Adipocyte (in vitro differentiated cells): ENCODE results near the gene DHRS1.

ENCODE experiments used
- DNase-seq: peaks from one replicate; pipeline ENCODE4 v3.0.0-alpha.2; 2015; ENCODE audit warnings: low read depth
- H3K27me3 ChIP-seq: replicated peaks from 2 replicates; pipeline ENCODE4 v1.7.0; 2013; ENCODE audit warnings: mild to moderate bottlenecking, low read length, moderate library complexity; ENCODE audit not compliant: control insufficient read depth, insufficient read depth
- H3K36me3 ChIP-seq: 2 replicates; pipeline ENCODE4 v1.7.0; 2013; ENCODE audit warnings: low read length, mild to moderate bottlenecking, moderate library complexity; ENCODE audit not compliant: control insufficient read depth, insufficient read depth, severe bottlenecking
- H3K4me1 ChIP-seq: 2 replicates; pipeline ENCODE4 v1.7.0; 2013; ENCODE audit warnings: mild to moderate bottlenecking, low read length, moderate library complexity; ENCODE audit not compliant: control insufficient read depth, insufficient read depth
- H3K4me3 ChIP-seq: 2 replicates; pipeline ENCODE4 v1.7.0; 2013; ENCODE audit warnings: mild to moderate bottlenecking, low read length, moderate library complexity
- H3K9ac ChIP-seq: 2 replicates; pipeline ENCODE4 v1.7.0; 2013; ENCODE audit warnings: mild to moderate bottlenecking, low read length, moderate library complexity
- H3K9me3 ChIP-seq: 2 replicates; pipeline ENCODE4 v1.7.0; 2013; ENCODE audit warnings: mild to moderate bottlenecking, low read length, moderate library complexity; ENCODE audit not compliant: control insufficient read depth

The DHRS1 gene

DNA sequence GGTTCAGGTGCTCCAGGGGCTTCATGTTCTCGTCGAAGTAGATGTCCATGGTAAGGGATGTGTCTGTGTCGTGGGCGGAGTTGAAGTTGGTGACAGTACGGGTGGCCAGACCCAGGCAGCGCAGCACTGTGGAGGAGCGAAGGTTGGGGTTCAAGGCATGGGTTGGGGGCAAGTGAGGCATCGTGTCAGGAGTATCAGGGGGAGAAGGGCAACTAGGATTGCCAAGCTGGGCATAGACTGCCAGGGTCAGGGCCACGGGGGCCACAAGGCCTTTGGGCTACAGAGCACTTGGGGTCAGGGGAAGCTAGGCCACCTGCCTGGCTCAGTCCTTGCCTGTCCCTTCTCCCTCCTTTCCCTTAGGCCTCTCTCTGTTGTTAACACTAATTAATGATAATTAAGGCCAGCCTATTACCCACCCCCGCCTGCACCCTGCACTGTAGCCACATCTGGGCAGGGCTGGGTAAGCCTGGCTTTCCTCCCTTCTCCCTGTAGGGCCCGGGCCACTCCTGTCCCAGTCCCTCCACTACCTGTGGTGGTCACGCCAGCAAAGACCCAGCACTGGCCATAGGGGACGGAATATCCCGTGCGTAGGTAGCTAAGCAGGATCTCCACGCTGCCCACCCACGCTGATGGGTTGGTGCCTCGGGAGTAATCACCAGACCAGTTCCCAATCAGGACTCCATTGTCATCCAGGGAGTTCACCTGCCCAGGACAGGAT lies 40.9 kb downstream of the DHRS1 start:
- no peak for DNase-seq
- no peak overlapping the region for H3K9ac ChIP-seq
- peaks cover 10% of the 10 kb centered on the region for H3K4me1 ChIP-seq
- H3K4me3 ChIP-seq = no peak overlapping the region
- no peaks in the 10 kb centered on the region for H3K9me3 ChIP-seq
- H3K27me3 ChIP-seq = no peaks in the 10 kb centered on the region
- H3K36me3 ChIP-seq = no peaks in the 10 kb centered on the region

GRCh38 chr14:24258119-24258518 lies 41.5 kb downstream of the DHRS1 start:
- no peaks in the 10 kb centered on the region for H3K36me3 ChIP-seq
- no peak overlapping the region for H3K9ac ChIP-seq
- no peak overlapping the region for H3K4me3 ChIP-seq
- H3K4me1 ChIP-seq = peaks cover 10% of the 10 kb centered on the region
- no peaks in the 10 kb centered on the region for H3K9me3 ChIP-seq
- H3K27me3 ChIP-seq = no peaks in the 10 kb centered on the region
- DNase-seq = no peak

DNA sequence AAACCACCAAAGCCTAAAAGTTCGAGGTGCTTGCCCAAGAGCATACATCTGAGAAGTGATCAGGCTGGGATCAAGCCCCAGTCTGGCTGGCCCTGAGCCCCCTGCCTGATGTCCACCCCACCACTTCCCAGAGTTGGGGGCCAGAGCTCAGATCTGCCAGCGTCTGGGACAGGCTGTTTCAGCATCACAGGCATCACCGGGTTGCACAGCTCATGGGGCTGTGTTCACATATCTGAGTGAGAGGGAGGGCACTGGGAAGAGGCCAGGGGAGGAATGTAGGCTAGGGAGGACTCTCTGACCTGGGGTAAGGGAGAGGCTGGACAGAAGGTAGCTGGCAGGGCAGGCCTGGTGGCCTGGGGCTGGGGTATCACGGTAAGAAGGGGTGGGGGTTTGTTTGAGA lies 42.6 kb downstream of the DHRS1 start:
- Histone ChIP-seq H3K36me3 (no peaks in the 10 kb centered on the region), H3K4me1 (peaks cover 11% of the 10 kb centered on the region), H3K9ac (no peak overlapping the region), H3K4me3 (no peak overlapping the region), H3K27me3 (no peaks in the 10 kb centered on the region), H3K9me3 (no peaks in the 10 kb centered on the region)
- DNase-seq = no peak

DNA sequence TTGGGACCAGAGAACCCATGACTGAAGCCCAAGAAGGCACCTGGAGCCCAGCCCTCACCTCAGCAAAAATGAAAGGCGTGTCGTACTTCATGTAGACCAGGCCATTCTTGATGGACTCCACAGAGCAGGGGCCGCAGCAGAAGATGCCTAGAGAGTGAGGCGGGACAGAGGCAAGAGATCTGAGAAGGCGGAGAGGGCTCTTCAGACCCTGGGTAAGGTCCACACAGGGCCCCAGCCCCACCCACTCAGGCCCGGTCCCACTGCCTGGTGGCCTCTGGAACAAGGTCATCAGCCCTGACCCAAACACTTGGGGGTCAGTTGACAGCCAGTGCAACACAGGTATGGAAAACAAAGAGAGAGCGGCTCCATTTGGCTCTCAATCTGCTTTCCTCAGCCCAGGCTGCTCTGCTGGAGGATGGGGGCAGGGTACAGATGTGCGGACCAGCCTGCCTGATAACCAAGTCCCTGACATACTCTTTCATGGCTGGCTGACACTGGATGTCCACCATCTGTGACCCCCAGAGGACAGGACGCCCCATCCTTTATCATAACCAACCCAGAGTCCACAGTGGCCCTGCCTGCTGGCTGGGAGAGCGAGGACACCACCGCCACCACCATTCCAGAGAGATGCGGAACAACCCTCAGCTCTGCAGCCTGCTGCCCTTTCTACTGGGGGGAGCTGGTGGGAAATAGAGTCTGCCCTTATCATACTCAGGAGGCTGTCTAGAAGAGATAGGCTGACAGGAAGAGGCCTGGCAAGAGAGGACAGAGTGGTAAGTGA lies 43.5 kb downstream of the DHRS1 start:
- no peaks in the 10 kb centered on the region for H3K36me3 ChIP-seq
- H3K4me3 ChIP-seq = no peak overlapping the region
- peaks cover 16% of the 10 kb centered on the region for H3K4me1 ChIP-seq
- no peaks in the 10 kb centered on the region for H3K9me3 ChIP-seq
- H3K9ac ChIP-seq = no peak overlapping the region
- no peaks in the 10 kb centered on the region for H3K27me3 ChIP-seq
- DNase-seq = no peak

GRCh38 chr14:24255438-24255837 lies 44.1 kb downstream of the DHRS1 start:
- no peaks in the 10 kb centered on the region for H3K9me3 ChIP-seq
- DNase-seq = no peak
- H3K4me1 ChIP-seq = peaks cover 16% of the 10 kb centered on the region

GRCh38 chr14:24254630-24255392 lies 44.8 kb downstream of the DHRS1 start:
- H3K4me3 ChIP-seq = no peak overlapping the region
- no peaks in the 10 kb centered on the region for H3K9me3 ChIP-seq
- no peak overlapping the region for H3K9ac ChIP-seq
- no peak for DNase-seq
- no peaks in the 10 kb centered on the region for H3K36me3 ChIP-seq
- H3K27me3 ChIP-seq = no peaks in the 10 kb centered on the region
- H3K4me1 ChIP-seq = peaks cover 16% of the 10 kb centered on the region

More at GRCh38 chr14:24255438-24255837, 44.1 kb downstream of the DHRS1 start:
- no peak overlapping the region for H3K4me3 ChIP-seq
- H3K27me3 ChIP-seq = no peaks in the 10 kb centered on the region
- H3K36me3 ChIP-seq = no peaks in the 10 kb centered on the region
- H3K9ac ChIP-seq = no peak overlapping the region

- Histone ChIP-seq H3K9ac (no peak overlapping the region), H3K36me3 (no peaks in the 10 kb centered on the region), H3K4me1 (peaks cover 9% of the 10 kb centered on the region), H3K9me3 (no peaks in the 10 kb centered on the region), H3K27me3 (no peaks in the 10 kb centered on the region), H3K4me3 (no peak overlapping the region)
- no peak for DNase-seq
Observed at GRCh38 chr14:24253936-24254335, 45.6 kb downstream of the DHRS1 start.

GRCh38 chr14:24252289-24253124 lies 47.1 kb downstream of the DHRS1 start:
- DNase-seq = no peak
- no peaks in the 10 kb centered on the region for H3K36me3 ChIP-seq
- no peak overlapping the region for H3K4me3 ChIP-seq
- no peaks in the 10 kb centered on the region for H3K27me3 ChIP-seq
- H3K9me3 ChIP-seq = no peaks in the 10 kb centered on the region
- peaks cover 7% of the 10 kb centered on the region for H3K4me1 ChIP-seq
- H3K9ac ChIP-seq = no peak overlapping the region

GRCh38 chr14:24251880-24252288 lies 47.7 kb downstream of the DHRS1 start:
- DNase-seq = peak; percentile 45
- Histone ChIP-seq H3K9ac (no peak overlapping the region), H3K9me3 (no peaks in the 10 kb centered on the region), H3K4me1 (peaks cover 9% of the 10 kb centered on the region), H3K27me3 (no peaks in the 10 kb centered on the region), H3K4me3 (no peak overlapping the region), H3K36me3 (no peaks in the 10 kb centered on the region)

- no peak for DNase-seq
- no peaks in the 10 kb centered on the region for H3K27me3 ChIP-seq
- H3K36me3 ChIP-seq = no peaks in the 10 kb centered on the region
- no peaks in the 10 kb centered on the region for H3K9me3 ChIP-seq
- no peak overlapping the region for H3K9ac ChIP-seq
- peaks cover 13% of the 10 kb centered on the region for H3K4me1 ChIP-seq
- H3K4me3 ChIP-seq = no peak overlapping the region
Observed at GRCh38 chr14:24250354-24250753, 49.2 kb downstream of the DHRS1 start.
